ENCODE results near the gene NBEA. TPM values are rescaled to one million over a fixed set of nuclear protein-coding genes. Genes with fewer than 3 reads are reported as not detected.
"Not testable (repeated sequence)": the region's sequence is repeated elsewhere in the genome, so short reads cannot be mapped to it uniquely, and the experiment has no call there.

The NBEA gene
- total RNA-seq, 4 donors from 2014 or later: 21.5 to 60.4 (median 27.9) TPM

- Histone ChIP-seq H3K4me1 (no peaks in the 10 kb centered on the region), H3K27ac (no peak overlapping the region), H3K27me3 (no peaks in the 10 kb centered on the region), H3K4me3 (replicated peaks in 1 of 3) (no peak overlapping the region), H3K9me3 (no peaks in the 10 kb centered on the region), H3K36me3 (no peaks in the 10 kb centered on the region)
- no peak for TF ChIP-seq POLR2A (IDR thresholded peaks at IDR 0.05)
- TF ChIP-seq CTCF (IDR thresholded peaks at IDR 0.05): no peak
- WGBS, 2 donors: 72 to 78% methylated on average over 1 of the region's 1 CpG
- intact Hi-C loops (cut with DNase I): no loop called here
- DNase-seq: no peak
Measured at GRCh38 chr13:34926508-34926907, 15.6 kb upstream of the NBEA start.

GRCh38 chr13:34928676-34929075 is 13.4 kb upstream of the NBEA start:
- H3K27ac ChIP-seq; H3K27me3 ChIP-seq; intact Hi-C loops (cut with DNase I); DNase-seq; H3K4me3 ChIP-seq (replicated peaks in 1 of 3); H3K9me3 ChIP-seq; H3K4me1 ChIP-seq; H3K36me3 ChIP-seq: not testable (repeated sequence)
- 81 to 86% methylated on average over 1 of the region's 1 CpG for WGBS, 2 donors

- no peak for DNase-seq
- 81 to 87% methylated on average over 6 of the region's 6 CpGs for whole genome bisulfite sequencing, 2 donors
- no peak for TF ChIP-seq POLR2A (IDR thresholded peaks at IDR 0.05)
- TF ChIP-seq CTCF (IDR thresholded peaks at IDR 0.05): no peak
- H3K27ac ChIP-seq: no peak overlapping the region
- intact Hi-C loops (cut with DNase I): no loop called here
- H3K4me3 ChIP-seq (replicated peaks in 1 of 3): no peak overlapping the region
- no peaks in the 10 kb centered on the region for H3K36me3 ChIP-seq
- no peaks in the 10 kb centered on the region for H3K4me1 ChIP-seq
- H3K27me3 ChIP-seq: no peaks in the 10 kb centered on the region
- H3K9me3 ChIP-seq: no peaks in the 10 kb centered on the region
Measured at GRCh38 chr13:34931572-34931971, 10.5 kb upstream of the NBEA start.

- intact Hi-C loops (cut with DNase I): no loop called here
- Histone ChIP-seq H3K27me3 (no peaks in the 10 kb centered on the region), H3K9me3 (no peaks in the 10 kb centered on the region), H3K27ac (no peak overlapping the region), H3K4me1 (no peaks in the 10 kb centered on the region), H3K4me3 (replicated peaks in 1 of 3) (no peak overlapping the region), H3K36me3 (no peaks in the 10 kb centered on the region)
- TF ChIP-seq POLR2A (IDR thresholded peaks at IDR 0.05) (no peak), CTCF (IDR thresholded peaks at IDR 0.05) (no peak)
- DNase-seq: no peak
Measured at GRCh38 chr13:34933349-34933748, 8.7 kb upstream of the NBEA start.

- WGBS, 2 donors: 89 to 92% methylated on average over 2 of the region's 2 CpGs
- TF ChIP-seq POLR2A (IDR thresholded peaks at IDR 0.05) (no peak), CTCF (IDR thresholded peaks at IDR 0.05) (no peak)
- Histone ChIP-seq H3K27ac (no peak overlapping the region), H3K9me3 (no peaks in the 10 kb centered on the region), H3K36me3 (no peaks in the 10 kb centered on the region), H3K27me3 (no peaks in the 10 kb centered on the region), H3K4me1 (no peaks in the 10 kb centered on the region), H3K4me3 (replicated peaks in 1 of 3) (no peak overlapping the region)
- no peak for DNase-seq
- intact Hi-C loops (cut with DNase I): no loop called here
Measured at GRCh38 chr13:34933786-34934185, 8.3 kb upstream of the NBEA start.

GRCh38 chr13:34935841-34936240 is 6.2 kb upstream of the NBEA start:
- Histone ChIP-seq H3K4me1 (no peaks in the 10 kb centered on the region), H3K36me3 (no peaks in the 10 kb centered on the region), H3K4me3 (replicated peaks in 1 of 3) (no peak overlapping the region), H3K9me3 (no peaks in the 10 kb centered on the region), H3K27ac (no peak overlapping the region), H3K27me3 (no peaks in the 10 kb centered on the region)
- 80 to 81% methylated on average over 5 of the region's 5 CpGs for WGBS, 2 donors
- TF ChIP-seq POLR2A (IDR thresholded peaks at IDR 0.05) (no peak), CTCF (IDR thresholded peaks at IDR 0.05) (no peak)
- intact Hi-C loops (cut with DNase I): no loop called here
- no peak for DNase-seq

Measured in thyroid gland (tissue), 4 donors.